GM12878 (cell line): ENCODE measurements around the gene HMCN2.

ENCODE experiments used
- POLR2A ChIP-seq: IDR thresholded peaks from 2 replicates; pipeline ENCODE4 v1.6.1; 2011; ENCODE audit warnings: low read depth, mild to moderate bottlenecking, low read length
- TARDBP ChIP-seq: IDR thresholded peaks from 2 replicates; pipeline ENCODE4 v1.6.1; 2016; ENCODE audit warnings: borderline replicate concordance

DNA sequence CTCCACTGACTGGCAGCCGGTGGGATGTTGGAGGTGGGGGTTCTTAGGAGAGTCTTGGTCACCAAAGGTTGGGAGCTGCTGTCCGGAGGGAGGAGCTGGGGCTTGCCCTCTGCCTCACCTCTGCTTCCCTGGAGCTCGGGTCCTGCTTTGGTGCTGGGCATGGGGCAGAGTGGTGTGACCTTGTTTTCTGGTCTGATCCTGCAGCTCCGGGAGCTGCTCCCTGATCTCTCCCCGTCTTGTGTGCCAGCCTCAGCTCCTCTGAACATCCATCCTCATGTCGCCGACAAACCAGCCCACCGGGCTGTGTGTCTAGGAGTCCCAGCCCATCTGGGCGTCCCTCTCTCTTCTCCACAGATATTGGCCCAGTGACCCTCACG lies 18.7 kb downstream of the HMCN2 start:
- no peak for TF ChIP-seq TARDBP
- no peak for TF ChIP-seq POLR2A
